Stimulated activated CD8-positive, alpha-beta memory T cell treated with anti-CD3 and anti-CD28 coated beads, Interleukin-15, amount 100 ng/mL, for 4 hours (primary cell): ENCODE measurements around the gene DHRS7B.
"Not testable (repeated sequence)": the region's sequence is repeated elsewhere in the genome, so short reads cannot be mapped to it uniquely, and the experiment has no call there.

Source experiments
- DNase-seq, 2 donors: peaks; one replicate each; pipeline ENCODE4 v3.0.0-alpha.2; 2020; ENCODE audit warnings: low read depth in 2 of 2

The DHRS7B gene

GRCh38 chr17:21107067-21107650, 19.6 kb upstream of the DHRS7B start:
- DNase-seq, result not testable (repeated sequence)

- DNase-seq, result no peak
These were observed 18.1 kb upstream of the DHRS7B start for GRCh38 chr17:21108651-21109050.

- no peak for DNase-seq
These were observed 13.6 kb upstream of the DHRS7B start for GRCh38 chr17:21113049-21113690.

GRCh38 chr17:21113716-21114115, 13.0 kb upstream of the DHRS7B start:
- DNase-seq, result no peak

GRCh38 chr17:21114791-21115190, 12.0 kb upstream of the DHRS7B start:
- DNase-seq, result not testable (repeated sequence)

GRCh38 chr17:21119247-21119918, 7.4 kb upstream of the DHRS7B start:
- peak; percentile 17 to 34 for DNase-seq

GRCh38 chr17:21119919-21120249, 6.9 kb upstream of the DHRS7B start:
- no peak for DNase-seq

- no peak for DNase-seq
These were observed 2.7 kb upstream of the DHRS7B start for GRCh38 chr17:21124086-21124485.

- DNase-seq, result not testable (repeated sequence)
These were observed 2.2 kb upstream of the DHRS7B start for GRCh38 chr17:21124517-21124916.

GRCh38 chr17:21125862-21126261, 902 bp upstream of the DHRS7B start:
- peak; percentile 20 to 40 for DNase-seq

- no peak for DNase-seq
These were observed 829 bp downstream of the DHRS7B start for GRCh38 chr17:21127509-21128077.

GRCh38 chr17:21129023-21129681, 2.4 kb downstream of the DHRS7B start:
- no peak for DNase-seq

- DNase-seq, result no peak
These were observed 4.4 kb downstream of the DHRS7B start for GRCh38 chr17:21131137-21131536.

- no peak for DNase-seq
These were observed 5.7 kb downstream of the DHRS7B start for GRCh38 chr17:21132428-21132827.

- DNase-seq, result no peak
These were observed 7.8 kb downstream of the DHRS7B start for GRCh38 chr17:21134559-21134958.

- no peak for DNase-seq
These were observed 14.1 kb downstream of the DHRS7B start for GRCh38 chr17:21140911-21141310.

GRCh38 chr17:21141331-21141730, 14.6 kb downstream of the DHRS7B start:
- DNase-seq, result no peak

GRCh38 chr17:21142065-21142464, 15.3 kb downstream of the DHRS7B start:
- DNase-seq, result not testable (repeated sequence)

- DNase-seq, result no peak
These were observed 16.9 kb downstream of the DHRS7B start for GRCh38 chr17:21143695-21144094.

GRCh38 chr17:21144299-21144698, 17.5 kb downstream of the DHRS7B start:
- DNase-seq, result not testable (repeated sequence)

GRCh38 chr17:21146362-21147015, 19.7 kb downstream of the DHRS7B start:
- no peak for DNase-seq

- no peak for DNase-seq
These were observed 22.9 kb downstream of the DHRS7B start for GRCh38 chr17:21149621-21150020.
